GM19099 (cell line): ENCODE measurements around the gene BDNF.

Experiments
- POLR2A ChIP-seq: IDR thresholded peaks from 3 replicates; pipeline ENCODE4 v1.6.1; 2011; ENCODE audit warnings: low read depth; ENCODE audit not compliant: insufficient read length; ENCODE audit errors: extremely low read depth

Gene BDNF

DNA sequence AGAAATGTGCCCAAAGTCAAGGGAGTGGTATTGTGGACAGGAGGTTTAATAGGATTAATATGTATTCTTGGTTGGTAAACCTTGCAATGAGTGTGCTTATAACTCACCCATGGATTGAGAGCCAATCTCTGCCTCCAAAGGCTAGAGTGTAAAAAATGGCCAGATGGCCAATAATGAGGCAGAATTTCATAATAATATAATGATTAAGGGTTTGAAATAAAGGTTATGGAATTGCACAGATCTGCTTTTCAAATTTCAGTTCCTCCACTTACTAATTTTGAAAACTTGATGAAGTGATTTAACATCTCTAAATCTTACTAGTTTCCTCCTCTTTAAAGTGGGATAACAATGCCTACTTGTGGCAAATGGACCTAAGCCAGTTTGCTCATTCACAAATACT lies 94.8 kb downstream of the BDNF start:
- TF ChIP-seq POLR2A, result no peak
